ELR (cell line): ENCODE data around the gene GPX6.
"Not testable (repeated sequence)": the region's sequence is repeated elsewhere in the genome, so short reads cannot be mapped to it uniquely, and the experiment has no call there.

Experiments used
- DNase-seq: peaks from one replicate; pipeline ENCODE4 v3.0.0-alpha.2; 2015; ENCODE audit warnings: low read depth

Gene GPX6

GRCh38 chr6:28525496-28526039 lies 10.0 kb upstream of the GPX6 start, which contains the start of gene GPX5:
GPX5 (plus strand) TSS chr6:28525881; CDS start chr6:28526014, 133 bp downstream.
- DNase-seq = peak; percentile 41

- peak; percentile 3 for DNase-seq
These were observed 7.6 kb upstream of the GPX6 start for GRCh38 chr6:28523241-28523622.

GRCh38 chr6:28522594-28523240 lies 7.1 kb upstream of the GPX6 start:
- no peak for DNase-seq

GRCh38 chr6:28517964-28518363 lies 2.4 kb upstream of the GPX6 start:
- DNase-seq = no peak

GRCh38 chr6:28512387-28512786 lies 3.2 kb downstream of the GPX6 start:
- not testable (repeated sequence) for DNase-seq

GRCh38 chr6:28511628-28512300 lies 3.8 kb downstream of the GPX6 start:
- no peak for DNase-seq

- no peak for DNase-seq
These were observed 8.7 kb downstream of the GPX6 start for GRCh38 chr6:28506807-28507475.

- no peak for DNase-seq
These were observed 9.9 kb downstream of the GPX6 start for GRCh38 chr6:28505733-28506132.

GRCh38 chr6:28502709-28503305 lies 12.8 kb downstream of the GPX6 start:
- not testable (repeated sequence) for DNase-seq

- DNase-seq = not testable (repeated sequence)
These were observed 13.5 kb downstream of the GPX6 start for GRCh38 chr6:28502136-28502535.

GRCh38 chr6:28501259-28501658 lies 14.3 kb downstream of the GPX6 start:
- no peak for DNase-seq

GRCh38 chr6:28497893-28498292 lies 17.7 kb downstream of the GPX6 start:
- no peak for DNase-seq

- no peak for DNase-seq
These were observed 18.3 kb downstream of the GPX6 start for GRCh38 chr6:28497306-28497705.

GRCh38 chr6:28496099-28496779 lies 19.4 kb downstream of the GPX6 start:
- DNase-seq = peak; percentile 34

GRCh38 chr6:28491984-28492317 lies 23.6 kb downstream of the GPX6 start:
- no peak for DNase-seq

- peak; percentile 28 for DNase-seq
These were observed 25.2 kb downstream of the GPX6 start for GRCh38 chr6:28490205-28490890.

GRCh38 chr6:28489366-28490204 lies 26.0 kb downstream of the GPX6 start:
- DNase-seq = peak; percentile 88

GRCh38 chr6:28488916-28489365 lies 26.7 kb downstream of the GPX6 start:
- peak; percentile 85 for DNase-seq

GRCh38 chr6:28486988-28487742 lies 28.4 kb downstream of the GPX6 start:
- DNase-seq = no peak

GRCh38 chr6:28486533-28486932 lies 29.1 kb downstream of the GPX6 start:
- no peak for DNase-seq
